ENCODE measurements around the gene GRSF1.

DNA sequence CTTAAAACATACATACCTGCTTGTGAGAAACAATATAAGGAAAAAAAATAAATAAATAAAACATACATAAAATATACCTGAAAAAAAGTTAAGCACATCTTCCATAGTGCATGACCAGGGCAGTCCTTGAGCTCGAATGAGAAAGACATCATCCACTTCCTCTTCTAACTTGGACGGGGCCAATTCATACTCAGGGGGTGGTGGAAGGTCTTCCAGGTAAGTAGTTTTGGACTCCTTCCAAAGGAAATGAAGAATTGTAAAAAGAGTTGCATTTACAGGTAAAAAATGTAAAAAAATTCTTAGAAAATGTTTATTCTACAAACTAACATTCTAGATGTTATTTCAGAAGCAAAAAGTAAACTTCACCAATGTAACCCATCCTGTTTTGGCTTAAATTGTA lies 3.6 kb downstream of the GRSF1 start:
- TF ChIP-seq CTCF (IDR thresholded peaks at IDR 0.05) = no peak
- no peak for TF ChIP-seq POLR2A (IDR thresholded peaks at IDR 0.05)
